ENCODE data around the gene HOXC12.

GRCh38 chr12:53944907-53945847, 9.5 kb upstream of the HOXC12 start:
- TF ChIP-seq CTCF (IDR thresholded peaks at IDR 0.05) (no peak), POLR2A (IDR thresholded peaks at IDR 0.05) (no peak)

Data from right lobe of liver (tissue), 4 donors.